Fibroblast of the aortic adventitia (primary cell): ENCODE results near the gene FBLN7. TPM values are rescaled to one million over a fixed set of nuclear protein-coding genes. Genes with fewer than 3 reads are reported as not detected.

Experiments used
- DNase-seq: peaks from one replicate; pipeline ENCODE4 v3.0.0-alpha.2; 2010; ENCODE audit warnings: low read depth
- H3K4me3 ChIP-seq: 2 replicates; pipeline ENCODE4 v1.5.1; 2011; ENCODE audit warnings: low read depth, mild to moderate bottlenecking, control low read depth, low read length, moderate library complexity
- CTCF ChIP-seq: IDR thresholded peaks from 2 replicates; pipeline ENCODE4 v1.5.1; 2011; ENCODE audit warnings: mild to moderate bottlenecking, low read length, control low read depth, inconsistent platforms; ENCODE audit not compliant: insufficient read depth
- total RNA-seq: library from RNA; depleted of rRNA; stranded (reverse); fragments of >200 nt; gene quantifications from 2 replicates; pipeline ENCODE4 v1.2.3, GENCODE V29; 2012; ENCODE audit warnings: low replicate concordance

FBLN7 gene
- total RNA-seq, 1 donor, result 3.2 TPM

- TF ChIP-seq CTCF, result no peak
- no peak for DNase-seq
- H3K4me3 ChIP-seq, result no peak overlapping the region
Measured at GRCh38 chr2:112182581-112183034, 44.4 kb downstream of the FBLN7 start.

- TF ChIP-seq CTCF, result no peak
- H3K4me3 ChIP-seq, result no peak overlapping the region
- DNase-seq, result no peak
Measured at GRCh38 chr2:112183327-112184025, 45.3 kb downstream of the FBLN7 start.

- no peak for TF ChIP-seq CTCF
- H3K4me3 ChIP-seq, result no peak overlapping the region
- DNase-seq, result no peak
Measured at GRCh38 chr2:112184121-112184520, 45.9 kb downstream of the FBLN7 start.

- no peak for TF ChIP-seq CTCF
- H3K4me3 ChIP-seq, result no peak overlapping the region
- no peak for DNase-seq
Measured at GRCh38 chr2:112185131-112185530, 46.9 kb downstream of the FBLN7 start.

- H3K4me3 ChIP-seq, result no peak overlapping the region
- no peak for TF ChIP-seq CTCF
- DNase-seq, result no peak
Measured at GRCh38 chr2:112187046-112187715, 49.0 kb downstream of the FBLN7 start.

GRCh38 chr2:112187805-112188596 is 49.8 kb downstream of the FBLN7 start:
- H3K4me3 ChIP-seq, result no peak overlapping the region
- no peak for TF ChIP-seq CTCF
- no peak for DNase-seq
